Measurements from ENCODE around the gene TTC13.
"Not testable (repeated sequence)": the region's sequence is repeated elsewhere in the genome, so short reads cannot be mapped to it uniquely, and the experiment has no call there.

TTC13 gene

GRCh38 chr1:230978491-230979388 is at the start of gene TTC13, which contains the start of gene ARV1:
TTC13 (minus strand) TSS chr1:230978861; CDS start chr1:230978830, 31 bp downstream.
ARV1 (plus strand) TSS chr1:230979094; CDS start chr1:230979106, 12 bp downstream.
- peak; percentile 99 for DNase-seq

GRCh38 chr1:231027971-231028370 is 49.3 kb upstream of the TTC13 start:
- no peak for DNase-seq

- peak in 1 of 2 donors; percentile 21 for DNase-seq
These were observed 48.7 kb upstream of the TTC13 start for GRCh38 chr1:231027136-231027925.

- no peak for DNase-seq
These were observed 47.9 kb upstream of the TTC13 start for GRCh38 chr1:231026576-231026975.

- DNase-seq = no peak
These were observed 44.5 kb upstream of the TTC13 start for GRCh38 chr1:231023150-231023549.

GRCh38 chr1:231022543-231022942 is 43.9 kb upstream of the TTC13 start:
- DNase-seq = not testable (repeated sequence)

GRCh38 chr1:231021540-231022031 is 42.9 kb upstream of the TTC13 start:
- DNase-seq = no peak

- DNase-seq = no peak
These were observed 42.2 kb upstream of the TTC13 start for GRCh38 chr1:231020816-231021215.

- DNase-seq = no peak
These were observed 41.5 kb upstream of the TTC13 start for GRCh38 chr1:231020139-231020601.

- no peak for DNase-seq
These were observed 41.0 kb upstream of the TTC13 start for GRCh38 chr1:231019711-231020110.

- DNase-seq = no peak
These were observed 38.3 kb upstream of the TTC13 start for GRCh38 chr1:231016966-231017365.

GRCh38 chr1:231016234-231016633 is 37.6 kb upstream of the TTC13 start:
- DNase-seq = no peak

GRCh38 chr1:231013391-231014015 is 34.8 kb upstream of the TTC13 start:
- DNase-seq = no peak

- DNase-seq = no peak
These were observed 33.3 kb upstream of the TTC13 start for GRCh38 chr1:231011963-231012362.

- DNase-seq = no peak
These were observed 32.7 kb upstream of the TTC13 start for GRCh38 chr1:231011360-231011759.

GRCh38 chr1:231007535-231007934 is 28.9 kb upstream of the TTC13 start:
- DNase-seq = not testable (repeated sequence)

- DNase-seq = no peak
These were observed 23.2 kb upstream of the TTC13 start for GRCh38 chr1:231001892-231002291.

- no peak for DNase-seq
These were observed 22.0 kb upstream of the TTC13 start for GRCh38 chr1:231000639-231001038.

GRCh38 chr1:231000201-231000600 is 21.5 kb upstream of the TTC13 start:
- no peak for DNase-seq

- DNase-seq = no peak
These were observed 16.2 kb upstream of the TTC13 start for GRCh38 chr1:230994860-230995259.

GRCh38 chr1:230992100-230992774 is 13.6 kb upstream of the TTC13 start:
- no peak for DNase-seq

- DNase-seq = no peak
These were observed 8.8 kb upstream of the TTC13 start for GRCh38 chr1:230987448-230987847.

Measured in hippocampal formation (tissue), 2 donors.